ENCODE measurements around the gene EEIG2.

- TF ChIP-seq CTCF (IDR thresholded peaks at IDR 0.05) (no peak), POLR2A (IDR thresholded peaks at IDR 0.05) (no peak)
Observed at GRCh38 chr1:108541861-108542260, 18.0 kb upstream of the EEIG2 start.

Measured in uterus (tissue), 2 donors.